Activated naive CD8-positive, alpha-beta T cell (primary cell): Measurements from ENCODE around the gene ZNF184.

ENCODE experiments used
- H3K27ac Mint-ChIP-seq: one replicate; pipeline ENCODE4 v1.8.0; 2021; ENCODE audit warnings: mixed read lengths
- H3K27me3 Mint-ChIP-seq: one replicate; pipeline ENCODE4 v1.8.0; 2021; ENCODE audit warnings: mixed read lengths
- H3K36me3 Mint-ChIP-seq: one replicate; pipeline ENCODE4 v1.8.0; 2021; ENCODE audit warnings: mixed read lengths
- H3K4me1 Mint-ChIP-seq: one replicate; pipeline ENCODE4 v1.8.0; 2021; ENCODE audit warnings: low read depth, mixed read lengths
- H3K4me3 Mint-ChIP-seq: one replicate; pipeline ENCODE4 v1.8.0; 2021; ENCODE audit warnings: mild to moderate bottlenecking, mixed read lengths
- H3K9me3 Mint-ChIP-seq: one replicate; pipeline ENCODE4 v1.8.0; 2021; ENCODE audit warnings: low read depth, mixed read lengths

ZNF184 gene

DNA sequence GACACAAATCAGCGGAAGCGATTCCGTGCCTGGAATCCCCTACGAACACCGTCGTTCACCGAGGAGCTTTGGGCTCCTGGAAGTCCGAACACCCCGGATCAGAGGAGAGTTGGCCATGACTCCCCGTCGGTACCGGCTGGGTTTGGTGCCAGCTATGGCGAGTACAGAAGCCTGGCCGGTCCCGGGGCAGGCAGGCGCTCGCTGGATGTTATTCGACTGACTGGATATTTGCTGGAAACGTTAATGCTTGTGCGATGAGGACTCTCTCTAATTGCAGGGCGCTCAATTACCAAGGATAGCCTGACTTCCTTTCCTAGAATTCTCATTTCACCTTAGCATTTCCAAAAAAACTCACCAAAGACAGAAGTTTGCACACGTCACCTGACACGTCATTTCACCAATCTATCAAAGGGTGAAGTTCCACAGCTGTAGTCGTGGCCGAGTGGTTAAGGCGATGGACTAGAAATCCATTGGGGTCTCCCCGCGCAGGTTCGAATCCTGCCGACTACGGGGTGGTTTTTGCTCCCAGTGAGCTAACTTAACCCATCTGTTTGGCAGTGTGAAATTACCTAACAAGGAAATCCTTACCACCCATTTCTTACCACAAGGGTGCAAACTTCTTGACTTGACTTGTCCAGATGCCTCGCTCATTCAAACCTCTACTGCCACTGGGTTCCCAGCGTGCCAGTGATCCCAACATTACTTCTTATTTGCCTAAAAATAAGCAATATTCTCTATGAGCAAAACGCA, 22.7 kb upstream of the ZNF184 start:
- peak overlapping the region; percentile 86 for H3K4me3 Mint-ChIP-seq
- H3K9me3 Mint-ChIP-seq, result no peaks in the 10 kb centered on the region
- H3K27me3 Mint-ChIP-seq, result peaks cover 35% of the 10 kb centered on the region
- peak overlapping the region; percentile 80 for H3K27ac Mint-ChIP-seq
- H3K4me1 Mint-ChIP-seq, result peaks cover 13% of the 10 kb centered on the region
- H3K36me3 Mint-ChIP-seq, result no peaks in the 10 kb centered on the region

DNA sequence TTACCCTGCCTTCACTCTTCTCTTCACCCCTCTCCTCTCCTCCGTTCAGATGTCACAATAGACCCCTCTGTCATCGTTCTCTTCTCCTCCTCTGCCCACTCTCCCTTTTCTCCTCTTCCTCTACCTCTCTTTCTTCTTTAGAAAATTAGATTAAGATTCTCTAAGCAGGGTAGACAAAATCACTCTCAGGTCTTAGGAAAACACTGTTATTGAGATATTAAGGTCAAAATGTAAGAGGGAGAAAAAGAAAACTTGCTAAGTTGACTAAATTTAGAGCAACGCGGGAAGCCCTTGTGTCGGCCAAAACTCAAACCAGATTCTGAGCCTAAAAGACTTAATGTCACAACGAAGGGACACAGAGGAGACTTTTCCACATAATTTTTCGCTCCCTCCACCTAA, 22.1 kb upstream of the ZNF184 start:
- Mint-ChIP-seq H3K27me3 (peaks cover 35% of the 10 kb centered on the region), H3K27ac (peak overlapping the region; percentile 80), H3K36me3 (no peaks in the 10 kb centered on the region), H3K9me3 (no peaks in the 10 kb centered on the region), H3K4me1 (peaks cover 13% of the 10 kb centered on the region), H3K4me3 (peak overlapping the region; percentile 86)

DNA sequence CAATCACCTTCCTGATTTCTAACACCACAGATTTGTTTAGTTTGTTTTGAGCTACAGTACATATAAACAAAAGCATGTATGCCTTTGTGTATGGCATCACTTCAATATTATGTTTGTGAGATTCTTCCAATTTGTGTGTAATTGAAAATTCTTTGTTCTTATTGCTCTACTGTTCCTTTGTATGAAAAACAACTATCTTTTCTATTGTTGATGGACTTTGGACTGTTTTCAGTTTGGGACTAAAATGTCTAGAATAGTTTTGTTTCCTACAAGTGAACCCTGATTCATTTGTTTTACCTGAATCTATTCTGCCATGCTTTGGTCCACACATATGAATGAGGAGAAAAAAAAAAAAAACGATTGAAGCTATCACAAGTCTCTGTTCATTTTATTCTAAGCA, 21.2 kb upstream of the ZNF184 start:
- Mint-ChIP-seq H3K27ac (no peak overlapping the region), H3K9me3 (no peaks in the 10 kb centered on the region), H3K27me3 (peaks cover 35% of the 10 kb centered on the region), H3K4me1 (peaks cover 13% of the 10 kb centered on the region), H3K4me3 (no peak overlapping the region), H3K36me3 (no peaks in the 10 kb centered on the region)

DNA sequence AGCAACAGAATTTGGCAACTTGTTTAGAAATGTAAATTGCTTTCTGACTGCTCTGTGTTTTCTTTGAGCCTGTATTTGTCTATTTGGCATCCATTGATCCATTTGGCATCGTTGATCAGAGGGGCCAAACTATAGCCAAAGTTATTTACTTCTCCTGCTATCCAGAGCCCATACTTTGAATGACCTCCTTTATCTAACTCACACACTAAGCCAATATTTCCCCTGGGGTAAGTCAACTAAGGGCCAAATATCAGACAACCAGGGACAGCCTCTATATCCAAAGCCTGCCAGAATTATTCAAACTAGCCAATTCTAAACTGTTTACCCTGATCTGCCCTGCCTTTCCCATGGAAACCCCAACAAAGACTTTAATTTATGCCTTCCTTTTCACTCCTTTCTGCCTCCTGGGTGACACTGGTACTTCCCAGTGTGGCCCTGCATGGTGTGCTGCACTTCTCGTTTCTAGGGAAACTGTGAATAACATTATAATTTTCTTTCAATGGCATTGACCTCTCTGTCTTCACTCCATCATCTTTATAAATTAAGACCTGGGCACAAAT, 19.8 kb upstream of the ZNF184 start:
- Mint-ChIP-seq H3K27ac (no peak overlapping the region), H3K27me3 (peaks cover 28% of the 10 kb centered on the region), H3K4me1 (peaks cover 13% of the 10 kb centered on the region), H3K4me3 (no peak overlapping the region), H3K36me3 (no peaks in the 10 kb centered on the region), H3K9me3 (no peaks in the 10 kb centered on the region)

DNA sequence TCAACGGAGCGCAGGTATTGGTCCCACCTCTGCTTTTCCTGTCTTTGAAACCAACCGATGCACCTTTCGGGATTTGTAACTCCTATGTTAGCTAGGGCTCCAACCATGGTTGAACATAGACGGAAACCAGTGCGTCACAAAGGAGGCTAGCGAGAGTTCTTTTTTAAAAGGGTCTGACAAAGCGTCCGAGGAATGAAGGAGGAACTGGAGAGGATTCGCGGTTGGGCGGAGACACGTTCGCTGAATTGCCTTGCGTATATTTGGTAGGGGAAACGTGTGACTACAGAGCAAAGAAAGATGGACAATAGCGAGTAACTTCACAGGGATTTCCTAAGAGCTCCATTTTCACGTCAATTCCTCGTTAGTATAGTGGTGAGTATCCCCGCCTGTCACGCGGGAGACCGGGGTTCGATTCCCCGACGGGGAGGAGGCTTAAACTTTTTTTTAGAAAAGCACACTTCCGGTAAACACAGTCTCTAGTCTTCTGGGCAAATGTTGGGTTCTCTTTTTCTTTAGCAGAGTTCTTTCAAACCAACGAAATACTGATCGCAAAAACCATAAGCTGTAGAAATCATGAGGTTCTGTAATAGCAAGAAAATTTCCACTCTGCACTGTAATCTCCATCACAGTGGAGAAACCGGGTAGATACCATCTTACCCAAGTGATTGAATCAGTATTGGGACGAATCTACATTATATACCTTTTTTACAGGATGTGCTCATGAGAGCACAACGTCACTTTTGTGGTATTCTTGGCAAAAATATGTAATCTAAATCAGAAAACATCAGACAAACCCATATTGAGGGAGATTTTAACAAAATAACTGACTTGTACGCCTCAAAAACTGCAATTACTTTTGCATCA, 6.6 kb upstream of the ZNF184 start:
- no peaks in the 10 kb centered on the region for H3K9me3 Mint-ChIP-seq
- no peaks in the 10 kb centered on the region for H3K36me3 Mint-ChIP-seq
- H3K4me3 Mint-ChIP-seq, result no peak overlapping the region
- peaks cover 10% of the 10 kb centered on the region for H3K4me1 Mint-ChIP-seq
- no peak overlapping the region for H3K27ac Mint-ChIP-seq
- H3K27me3 Mint-ChIP-seq, result no peaks in the 10 kb centered on the region

DNA sequence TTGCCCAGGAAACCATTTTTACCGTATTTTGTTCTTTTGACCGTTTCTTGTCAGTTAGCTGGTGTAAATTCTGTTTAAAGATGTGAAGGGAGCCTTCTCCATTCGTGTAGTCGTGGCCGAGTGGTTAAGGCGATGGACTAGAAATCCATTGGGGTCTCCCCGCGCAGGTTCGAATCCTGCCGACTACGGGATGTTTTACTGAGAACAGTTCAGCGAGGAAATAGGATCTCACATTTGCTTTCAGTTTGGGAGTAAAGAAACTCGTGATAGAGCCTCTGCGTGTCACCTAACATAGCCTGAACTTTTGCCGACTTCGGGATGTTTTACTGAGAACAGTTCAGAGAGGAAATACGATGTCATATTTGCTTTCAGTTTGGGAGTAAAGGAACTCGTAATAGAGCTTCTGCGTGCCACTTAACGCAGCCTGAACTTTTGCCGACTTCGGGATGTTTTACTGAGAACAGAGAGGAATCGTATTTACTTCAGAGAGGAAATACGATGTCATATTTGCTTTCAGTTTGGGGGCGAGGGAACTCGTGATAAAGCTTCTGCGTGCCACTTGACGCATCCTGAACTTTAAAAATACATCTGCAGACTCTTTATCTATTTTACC, 5.9 kb upstream of the ZNF184 start:
- no peaks in the 10 kb centered on the region for H3K9me3 Mint-ChIP-seq
- H3K4me1 Mint-ChIP-seq, result peaks cover 10% of the 10 kb centered on the region
- no peak overlapping the region for H3K27ac Mint-ChIP-seq
- no peak overlapping the region for H3K4me3 Mint-ChIP-seq
- H3K27me3 Mint-ChIP-seq, result no peaks in the 10 kb centered on the region
- H3K36me3 Mint-ChIP-seq, result no peaks in the 10 kb centered on the region

DNA sequence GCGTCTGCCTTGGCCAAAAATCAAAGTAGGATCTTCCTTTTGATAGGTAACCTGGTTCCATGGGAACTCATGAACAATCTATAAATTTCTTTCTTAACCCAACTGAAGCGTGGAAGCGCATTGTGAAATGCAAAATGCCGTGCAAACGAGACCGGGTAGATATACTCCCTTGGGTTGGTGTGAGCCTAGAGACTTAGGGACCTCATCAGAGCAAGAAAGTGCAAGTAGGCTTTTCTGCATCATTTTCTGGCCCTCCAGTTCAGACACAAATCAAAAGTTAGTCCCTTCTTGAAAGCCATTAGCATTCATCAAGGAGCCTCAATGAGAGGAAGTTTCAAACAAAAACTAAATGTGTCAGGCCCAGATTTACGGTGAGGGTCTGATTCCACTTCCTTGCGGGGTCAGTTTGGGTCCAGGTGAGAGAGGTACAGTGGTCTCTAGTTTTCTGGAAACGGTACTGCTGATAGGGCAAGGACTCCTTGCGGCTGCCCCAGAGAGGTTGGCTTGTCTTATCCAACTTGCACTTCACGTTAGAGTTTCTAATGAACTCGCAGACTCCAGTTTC, 5.3 kb upstream of the ZNF184 start:
- no peak overlapping the region for H3K4me3 Mint-ChIP-seq
- H3K27ac Mint-ChIP-seq, result no peak overlapping the region
- no peaks in the 10 kb centered on the region for H3K9me3 Mint-ChIP-seq
- H3K36me3 Mint-ChIP-seq, result no peaks in the 10 kb centered on the region
- H3K4me1 Mint-ChIP-seq, result peaks cover 10% of the 10 kb centered on the region
- H3K27me3 Mint-ChIP-seq, result no peaks in the 10 kb centered on the region

DNA sequence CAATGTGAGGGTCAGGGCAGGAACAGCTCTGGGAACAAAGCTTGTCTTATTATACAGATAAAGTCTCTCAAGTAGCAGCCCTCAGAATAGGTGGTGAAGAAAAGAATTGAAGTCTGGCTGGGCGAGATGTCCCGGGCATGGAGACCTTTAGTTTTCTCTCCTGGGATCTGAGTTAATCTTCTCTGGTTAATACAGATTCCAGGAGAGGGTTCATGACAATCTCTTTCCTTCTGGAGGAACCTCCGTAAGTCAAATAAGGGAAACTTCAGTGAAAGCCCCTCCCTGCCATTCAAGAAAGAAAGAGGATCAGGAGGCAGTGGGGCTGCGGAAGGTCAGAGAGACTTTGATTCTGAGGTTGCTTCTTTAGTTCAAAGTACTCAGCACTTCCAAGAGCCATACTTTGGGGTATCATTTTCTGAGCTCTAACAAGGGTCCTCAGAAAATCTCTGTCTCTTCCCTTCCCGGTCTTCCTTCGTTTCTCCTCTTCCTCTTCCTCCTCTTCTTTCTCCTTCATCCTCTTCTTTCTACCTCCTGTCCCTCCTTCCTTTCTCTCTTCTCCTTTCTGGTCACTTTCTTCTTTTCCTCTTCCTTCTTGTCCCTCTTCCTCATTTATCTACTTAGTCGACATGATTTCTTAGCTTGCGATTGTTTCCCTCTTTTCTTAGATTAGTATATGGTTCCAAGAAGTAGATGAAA, 4.6 kb upstream of the ZNF184 start:
- no peaks in the 10 kb centered on the region for H3K36me3 Mint-ChIP-seq
- H3K27me3 Mint-ChIP-seq, result no peaks in the 10 kb centered on the region

DNA sequence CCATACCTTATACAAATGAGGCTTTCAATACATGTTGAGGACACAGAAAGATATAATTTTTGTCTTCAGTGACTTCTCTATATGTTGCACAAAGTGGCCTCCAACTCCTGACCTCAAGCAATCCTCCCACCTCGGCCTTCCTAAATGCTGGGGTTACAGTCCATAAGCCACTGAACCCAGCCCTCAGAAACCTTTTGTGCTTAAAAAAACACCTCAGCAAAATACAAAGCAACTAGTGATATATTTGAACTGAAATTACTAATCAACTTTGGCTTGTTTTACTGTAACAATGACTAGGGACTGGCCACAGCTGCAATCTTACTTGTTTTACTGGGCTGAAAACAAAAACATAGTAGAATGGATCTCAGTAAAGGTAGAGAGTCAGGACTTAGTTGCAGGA, 3.2 kb upstream of the ZNF184 start:
- H3K4me1 Mint-ChIP-seq, result peaks cover 21% of the 10 kb centered on the region
- no peak overlapping the region for H3K4me3 Mint-ChIP-seq
- H3K27ac Mint-ChIP-seq, result no peak overlapping the region
- no peaks in the 10 kb centered on the region for H3K9me3 Mint-ChIP-seq
- H3K27me3 Mint-ChIP-seq, result no peaks in the 10 kb centered on the region
- peaks cover 2% of the 10 kb centered on the region for H3K36me3 Mint-ChIP-seq

More for the DNA sequence above, 4.6 kb upstream of the ZNF184 start:
- peak overlapping the region; percentile 3 for H3K4me3 Mint-ChIP-seq
- peak overlapping the region; percentile 42 for H3K27ac Mint-ChIP-seq
- no peaks in the 10 kb centered on the region for H3K9me3 Mint-ChIP-seq
- peaks cover 10% of the 10 kb centered on the region for H3K4me1 Mint-ChIP-seq

DNA sequence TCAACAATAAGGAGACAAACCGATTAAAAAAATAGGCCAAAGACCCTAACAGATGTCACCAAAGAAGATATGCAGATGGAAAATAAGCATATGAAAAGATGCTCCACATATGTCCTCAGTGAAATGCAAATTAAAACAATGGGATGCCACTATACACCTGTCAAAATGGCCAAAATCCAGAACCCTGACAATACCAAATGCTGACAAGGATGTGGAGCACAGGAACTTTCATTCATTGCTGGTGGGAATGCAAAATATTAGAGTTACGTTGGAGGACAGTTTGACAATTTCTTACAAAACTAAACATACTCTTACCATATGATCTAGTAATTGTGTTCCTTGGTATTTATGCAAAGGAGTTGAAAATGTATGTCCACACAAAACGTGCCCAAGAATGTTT, 1.8 kb upstream of the ZNF184 start:
- H3K4me3 Mint-ChIP-seq, result peak overlapping the region; percentile 96

DNA sequence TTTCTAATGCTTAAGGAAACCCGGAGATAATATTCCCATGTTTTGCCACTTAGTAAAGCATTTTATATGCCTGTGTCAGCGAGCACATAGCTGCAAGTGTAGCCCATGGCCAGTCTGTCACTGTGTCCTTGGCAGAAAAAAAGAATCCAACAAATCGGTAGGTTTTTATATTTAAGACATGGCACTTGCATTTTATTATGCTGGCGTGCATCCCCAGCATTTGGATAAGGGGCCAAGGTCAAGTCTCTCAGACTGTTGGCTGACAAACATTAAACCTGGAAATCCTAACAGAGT, 1.2 kb upstream of the ZNF184 start:
- Mint-ChIP-seq H3K4me1 (peaks cover 34% of the 10 kb centered on the region), H3K4me3 (peak overlapping the region; percentile 96), H3K9me3 (no peaks in the 10 kb centered on the region), H3K27me3 (no peaks in the 10 kb centered on the region), H3K27ac (no peak overlapping the region), H3K36me3 (peaks cover 13% of the 10 kb centered on the region)

More for the DNA sequence above, 1.8 kb upstream of the ZNF184 start:
- H3K36me3 Mint-ChIP-seq, result peaks cover 10% of the 10 kb centered on the region
- H3K27ac Mint-ChIP-seq, result no peak overlapping the region
- no peaks in the 10 kb centered on the region for H3K9me3 Mint-ChIP-seq
- H3K27me3 Mint-ChIP-seq, result no peaks in the 10 kb centered on the region
- H3K4me1 Mint-ChIP-seq, result peaks cover 30% of the 10 kb centered on the region

DNA sequence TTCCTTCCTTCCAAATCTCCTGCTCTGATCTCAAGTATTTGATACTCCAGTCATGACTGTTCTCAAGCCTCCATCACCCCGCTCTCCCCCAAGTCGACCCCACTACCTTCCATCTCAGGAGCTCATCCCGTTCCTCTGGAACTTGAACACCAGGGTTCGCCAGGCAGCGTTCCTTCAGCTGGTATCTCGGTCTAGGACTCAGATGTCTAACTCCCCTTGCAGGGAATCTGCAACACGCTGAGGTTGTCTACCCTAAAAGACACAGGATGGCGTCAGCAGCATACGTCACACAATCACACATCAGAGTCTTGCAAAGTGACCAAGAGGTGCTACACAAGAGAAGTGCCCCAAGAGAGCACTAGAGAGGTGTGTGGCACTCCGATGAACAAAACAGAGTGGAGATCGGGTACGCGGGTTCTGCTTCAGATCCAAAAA, 706 bp downstream of the ZNF184 start:
- Mint-ChIP-seq H3K27me3 (no peaks in the 10 kb centered on the region), H3K4me3 (peak overlapping the region; percentile 96), H3K36me3 (peaks cover 18% of the 10 kb centered on the region), H3K27ac (peak overlapping the region; percentile 92), H3K4me1 (peaks cover 48% of the 10 kb centered on the region), H3K9me3 (no peaks in the 10 kb centered on the region)

DNA sequence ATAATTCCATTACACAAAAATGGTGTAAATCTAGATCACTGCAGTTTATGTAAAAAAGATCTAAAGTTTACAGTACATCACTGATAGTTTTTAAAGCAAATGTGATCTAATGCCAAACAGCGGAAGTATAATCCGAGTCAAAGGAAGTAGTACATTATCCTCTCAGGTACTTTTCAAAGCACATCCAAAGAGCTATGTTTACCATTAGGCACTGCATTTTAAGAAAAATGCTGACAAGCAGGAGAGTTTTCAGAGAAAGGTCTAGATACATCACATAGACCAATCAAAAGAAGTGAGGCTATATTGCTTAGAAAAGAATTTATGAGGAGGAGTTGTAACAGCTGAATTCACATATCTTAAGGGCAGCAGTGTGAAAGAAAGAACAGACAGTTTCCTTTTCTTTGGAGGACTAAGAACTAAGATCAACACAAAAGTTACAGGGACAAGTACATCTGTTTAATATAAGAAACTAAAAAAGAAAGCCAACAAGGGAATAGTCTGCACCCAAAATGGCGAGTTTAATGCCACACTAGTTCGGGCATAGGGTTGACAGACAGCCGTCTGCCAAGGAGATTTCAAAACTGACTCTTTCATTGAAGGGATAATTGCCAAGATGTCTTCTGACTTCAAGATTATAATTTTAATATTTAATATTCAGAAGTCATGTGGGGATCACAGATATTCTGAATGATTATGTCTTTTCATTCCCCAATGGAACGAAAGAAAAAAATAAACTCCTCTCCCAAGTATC, 1.4 kb downstream of the ZNF184 start:
- peaks cover 46% of the 10 kb centered on the region for H3K4me1 Mint-ChIP-seq
- H3K36me3 Mint-ChIP-seq, result peaks cover 22% of the 10 kb centered on the region

DNA sequence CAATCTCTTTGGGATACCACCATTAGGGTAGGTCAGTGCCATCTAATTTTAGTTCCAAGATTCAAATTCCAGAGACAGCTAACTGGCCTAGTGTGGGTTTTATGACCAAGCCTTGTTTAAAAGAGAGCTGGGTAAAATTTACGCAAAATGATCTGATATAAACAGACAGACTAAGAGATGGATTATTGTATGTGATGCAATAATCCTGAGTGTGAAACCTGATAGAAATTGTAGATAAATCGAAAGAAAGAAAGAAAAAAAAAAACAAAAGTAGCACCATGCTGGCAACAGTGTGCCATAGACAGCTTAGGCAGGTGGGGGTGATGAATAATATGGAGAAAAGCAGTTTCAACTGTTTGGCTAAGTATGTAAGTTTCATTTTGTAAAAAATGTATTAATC, 2.9 kb downstream of the ZNF184 start:
- peaks cover 28% of the 10 kb centered on the region for H3K36me3 Mint-ChIP-seq
- no peak overlapping the region for H3K27ac Mint-ChIP-seq
- no peaks in the 10 kb centered on the region for H3K27me3 Mint-ChIP-seq
- no peak overlapping the region for H3K4me3 Mint-ChIP-seq
- H3K4me1 Mint-ChIP-seq, result peaks cover 51% of the 10 kb centered on the region
- H3K9me3 Mint-ChIP-seq, result no peaks in the 10 kb centered on the region

More for the DNA sequence above, 1.4 kb downstream of the ZNF184 start:
- Mint-ChIP-seq H3K27ac (peak overlapping the region; percentile 92), H3K4me3 (peak overlapping the region; percentile 96), H3K27me3 (no peaks in the 10 kb centered on the region), H3K9me3 (no peaks in the 10 kb centered on the region)
